ENCODE data around the gene RAET1E.
A peak's percentile ranks its signal among the peaks of the same experiment; 100 is the strongest.
"Not testable (repeated sequence)": the region's sequence is repeated elsewhere in the genome, so short reads cannot be mapped to it uniquely, and the experiment has no call there.

RAET1E gene

DNA sequence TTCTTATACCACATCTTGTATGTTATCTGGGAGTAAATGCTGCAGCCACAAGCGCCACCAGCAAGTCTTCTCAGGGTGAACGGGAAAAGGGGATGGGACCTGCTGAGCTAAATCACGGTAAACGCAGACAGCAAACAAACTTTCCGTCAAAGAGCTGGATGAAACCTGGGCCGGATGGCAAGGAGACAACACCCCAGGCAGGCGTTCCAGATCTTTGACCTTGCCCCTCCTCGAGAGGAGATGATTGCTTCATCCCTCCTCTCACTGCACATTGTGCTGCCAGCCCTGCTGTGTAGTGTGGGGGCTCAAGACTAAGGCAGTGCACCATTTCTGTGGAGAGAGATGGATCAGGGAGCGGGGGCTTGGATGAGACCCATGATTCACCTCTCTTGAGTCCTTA is 9.8 kb downstream of the RAET1E start:
- DNase-seq = no peak

DNA sequence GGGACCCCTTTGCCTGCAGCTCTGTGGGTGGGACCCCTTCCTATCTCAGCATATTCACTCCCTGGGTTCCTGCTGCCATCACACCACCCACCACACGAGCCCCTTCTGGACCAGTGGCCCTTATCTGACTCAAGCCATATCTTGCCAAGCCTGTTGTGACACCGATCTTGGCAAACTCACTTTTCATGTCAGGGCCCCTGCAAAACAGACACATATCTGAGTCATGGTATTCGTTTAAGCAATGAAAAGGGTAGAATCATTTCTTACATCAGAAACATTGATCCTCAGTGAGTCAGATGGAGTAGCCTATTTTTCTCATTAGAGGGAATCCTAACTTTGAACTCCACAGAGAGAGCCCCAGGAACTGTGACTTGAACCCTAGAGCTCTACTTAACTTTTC is 10.6 kb downstream of the RAET1E start:
- DNase-seq = no peak

DNA sequence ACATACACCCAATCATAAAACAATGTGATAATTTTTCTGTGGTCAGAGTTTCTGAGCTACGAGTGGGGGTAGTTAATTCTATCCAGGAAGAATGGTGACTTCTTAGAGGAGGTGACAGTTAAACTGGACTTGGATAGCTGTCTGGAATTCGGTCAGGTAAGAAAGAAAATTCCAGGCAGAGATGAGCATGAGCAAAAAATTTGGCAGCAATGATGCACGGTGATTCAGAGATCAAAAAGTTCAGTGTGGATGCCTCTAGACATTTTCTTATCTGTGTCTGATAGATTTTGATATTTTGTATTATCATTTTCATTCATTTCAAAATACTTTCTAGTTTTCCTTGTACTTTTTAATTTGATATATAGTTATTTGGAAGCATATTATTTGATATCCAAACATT is 12.0 kb downstream of the RAET1E start:
- no peak for DNase-seq

DNA sequence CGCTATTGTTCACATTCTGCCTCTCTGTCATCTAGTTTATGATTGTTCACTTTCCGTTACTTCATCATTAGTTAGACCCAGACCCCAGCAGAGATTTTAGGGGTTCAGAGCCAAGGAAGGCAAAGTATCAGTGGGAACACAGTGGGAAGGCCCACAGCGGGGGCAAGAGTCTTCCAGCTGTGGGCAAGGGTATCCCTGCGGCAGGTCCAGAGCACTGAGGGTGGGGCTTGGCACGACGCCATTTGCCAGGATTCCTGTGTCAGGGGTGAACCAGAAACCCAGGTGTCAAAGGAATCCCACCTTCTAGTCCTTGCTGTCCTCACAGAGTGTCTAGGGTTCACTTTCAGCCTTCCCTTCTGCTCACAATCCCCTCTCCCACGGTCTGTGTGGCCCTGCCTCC is 13.3 kb downstream of the RAET1E start:
- no peak for DNase-seq

DNA sequence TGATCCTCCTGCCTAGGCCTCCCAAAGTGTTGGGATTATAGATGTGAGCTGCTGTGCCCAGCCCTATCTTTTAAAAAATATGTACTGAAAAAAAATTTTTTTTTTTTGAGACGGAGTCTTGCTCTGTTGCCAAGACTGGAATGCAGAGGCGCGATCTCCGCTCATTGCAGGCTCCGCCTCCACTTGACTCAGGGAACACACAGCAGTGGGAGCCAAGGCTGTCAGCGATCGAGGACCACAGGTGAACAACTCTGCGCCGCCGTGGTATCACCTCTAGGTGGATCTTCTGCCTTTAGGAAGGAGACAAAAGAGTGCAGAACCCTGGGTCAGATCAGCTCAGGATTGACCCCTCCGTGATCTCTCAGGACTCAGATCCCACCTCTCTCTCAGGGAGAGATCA is 13.7 kb downstream of the RAET1E start:
- DNase-seq = no peak

DNA sequence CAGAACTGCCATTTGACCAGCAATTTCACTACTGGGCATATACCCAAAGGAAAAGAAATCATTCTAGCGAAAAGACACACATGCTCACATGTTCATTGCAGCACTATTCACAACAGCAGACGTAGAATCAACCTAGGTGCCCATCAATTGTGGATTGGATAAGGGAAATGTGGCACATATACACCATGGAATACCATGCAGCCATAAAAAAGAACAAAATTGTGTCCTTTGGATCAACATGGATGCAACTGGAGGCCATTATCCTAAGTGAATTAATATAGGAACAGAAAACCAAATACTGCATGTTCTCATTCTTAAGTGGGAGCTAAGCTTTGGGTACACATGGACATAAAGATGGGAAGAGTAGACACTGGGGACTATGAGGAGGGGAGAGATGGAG is 16.1 kb downstream of the RAET1E start:
- DNase-seq = no peak

DNA sequence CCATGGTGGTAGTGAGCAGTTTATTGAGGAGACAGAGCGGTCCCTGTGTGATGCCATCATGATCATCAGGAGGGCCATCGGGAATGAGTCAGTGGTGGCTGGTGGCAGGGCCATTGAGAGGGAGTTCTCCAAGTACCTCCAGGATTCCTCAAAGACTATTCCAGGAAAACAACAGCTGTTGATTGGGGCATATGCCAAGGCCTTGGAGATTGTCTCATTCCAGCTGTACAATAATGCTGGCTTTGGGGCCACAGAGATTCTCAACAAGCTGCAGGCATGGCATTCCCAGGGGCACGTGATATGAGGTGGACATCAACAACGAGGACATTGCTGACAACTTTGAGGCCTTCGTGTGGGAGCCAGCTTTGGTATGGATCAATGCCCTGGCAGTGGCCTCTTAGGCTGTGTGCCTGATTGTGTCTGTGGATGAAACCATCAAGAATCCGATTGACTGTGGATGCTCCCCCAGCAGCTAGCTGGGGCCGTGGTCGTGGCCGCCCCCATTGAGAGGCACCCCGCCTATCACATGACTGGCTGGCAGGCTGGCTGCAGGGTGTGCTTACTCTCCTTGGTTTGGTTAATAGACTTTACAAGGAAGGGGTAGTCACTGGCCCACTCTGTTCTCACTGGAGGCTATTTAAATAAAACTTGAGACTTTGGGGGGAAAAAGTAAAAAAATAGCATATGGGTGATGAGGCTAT is 16.7 kb downstream of the RAET1E start:
- DNase-seq = no peak

DNA sequence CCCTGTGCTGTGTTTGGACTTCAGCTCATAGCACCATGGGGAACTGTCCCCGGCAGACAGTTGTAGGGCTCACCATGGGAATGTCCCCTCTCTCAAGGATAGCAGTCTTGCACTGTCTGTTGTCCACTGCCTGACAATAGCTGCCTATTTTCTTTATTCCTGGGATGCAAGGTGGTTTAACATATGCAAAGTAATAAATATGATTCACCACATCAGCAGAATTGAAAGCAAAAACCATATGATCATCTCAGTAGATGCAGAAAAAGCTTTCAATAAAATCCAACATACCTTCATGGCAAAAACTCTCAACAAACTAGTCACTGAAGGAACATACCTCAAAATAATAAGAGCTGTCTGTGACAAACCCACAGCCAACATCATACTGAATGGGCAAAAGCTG is 20.3 kb downstream of the RAET1E start:
- DNase-seq = no peak

DNA sequence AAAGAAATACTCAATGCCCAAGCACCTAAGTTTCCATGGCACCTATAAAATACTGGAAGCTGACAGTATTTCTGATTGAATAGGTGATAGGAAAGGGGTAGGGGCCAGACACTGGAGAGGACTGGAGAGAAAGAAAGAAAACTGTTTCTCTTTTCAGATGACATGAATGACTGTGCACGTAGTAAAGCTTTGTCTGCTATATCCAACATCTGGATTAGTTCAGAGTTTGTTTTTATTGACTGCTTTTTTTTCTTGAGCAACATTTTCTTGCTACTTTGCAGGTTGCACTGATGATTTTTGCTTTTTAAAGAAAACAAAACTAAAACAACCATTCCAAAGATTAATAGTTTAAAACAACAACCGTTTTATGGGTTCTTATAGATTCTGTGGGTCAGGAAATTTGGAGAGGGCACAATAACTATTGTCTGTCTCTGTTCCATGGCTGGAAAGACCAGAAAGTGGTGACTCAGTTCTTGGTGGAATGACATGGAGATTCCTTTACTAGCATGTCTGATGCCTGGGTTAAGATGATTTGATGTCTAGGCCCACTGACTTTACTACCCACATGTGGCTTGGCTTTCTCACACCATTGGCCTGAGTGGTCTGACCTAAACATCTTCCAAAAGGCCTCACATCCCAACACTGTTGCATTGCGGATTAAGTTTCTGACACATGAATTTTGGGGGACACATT is 21.5 kb downstream of the RAET1E start:
- DNase-seq = no peak

DNA sequence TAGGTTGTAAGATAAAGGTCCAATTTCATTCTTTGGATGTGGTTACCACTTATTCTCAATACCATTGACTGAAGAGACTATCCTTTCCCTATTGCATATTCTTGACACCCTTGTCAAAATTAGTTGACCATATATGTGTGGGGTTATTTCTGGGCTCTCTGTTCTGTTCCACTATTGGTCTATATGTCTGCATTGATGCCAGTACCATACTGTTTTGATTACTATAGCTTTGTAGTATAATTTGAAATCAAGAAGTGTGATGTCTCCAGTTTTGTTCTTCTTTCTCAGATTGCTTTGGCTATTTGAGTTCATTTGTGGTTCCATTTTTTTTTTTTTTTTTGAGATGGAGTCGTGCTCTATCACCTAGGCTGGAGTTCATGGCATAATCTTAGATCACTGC is 25.7 kb downstream of the RAET1E start:
- no peak for DNase-seq

DNA sequence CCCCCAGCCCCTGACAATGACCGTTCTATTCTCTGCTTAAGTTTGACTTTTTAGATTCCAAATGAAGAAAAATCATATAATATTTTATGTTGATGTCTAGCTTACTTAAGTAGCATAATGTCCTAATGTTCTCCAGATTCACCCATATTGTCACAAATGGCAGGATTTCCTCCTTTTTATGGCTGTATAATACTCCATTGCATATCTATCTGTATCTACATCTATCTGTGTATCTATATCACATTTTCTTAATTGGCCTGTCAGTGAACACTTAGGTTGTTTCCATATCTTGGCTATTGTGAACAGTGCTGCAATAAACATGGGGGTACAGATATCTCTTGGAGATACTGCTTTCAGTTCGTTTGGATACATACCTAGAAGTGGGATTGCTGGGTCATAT is 26.7 kb downstream of the RAET1E start:
- no peak for DNase-seq

DNA sequence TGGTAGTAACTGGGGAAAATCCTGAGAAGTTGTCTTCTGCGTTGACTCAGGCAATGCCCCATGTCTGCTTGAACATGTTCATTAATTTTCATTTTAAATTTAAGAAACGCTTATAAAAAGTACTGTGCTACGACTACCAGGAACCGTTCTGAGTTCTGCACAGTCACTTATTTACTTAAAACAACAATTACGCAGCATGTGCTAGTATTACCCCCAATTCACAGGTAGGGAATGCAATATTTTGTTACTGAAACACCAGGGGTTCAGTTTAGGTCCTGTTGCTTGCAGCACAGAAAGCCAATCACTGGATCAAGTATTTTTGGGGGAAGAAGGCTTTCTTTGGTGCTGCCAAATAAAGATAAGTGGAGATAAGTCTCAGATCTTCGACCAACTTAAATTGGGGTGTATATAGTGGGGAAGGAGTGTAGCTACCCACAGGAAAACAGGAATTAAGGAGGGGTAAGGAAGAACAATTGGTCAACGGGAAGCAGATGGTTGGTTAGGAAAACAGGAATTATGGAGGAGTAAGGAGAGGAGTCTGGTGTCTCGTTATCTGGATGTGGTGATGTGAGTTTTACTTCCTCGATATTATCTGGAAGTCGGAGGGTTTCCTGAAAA is 28.5 kb downstream of the RAET1E start:
- DNase-seq = no peak

DNA sequence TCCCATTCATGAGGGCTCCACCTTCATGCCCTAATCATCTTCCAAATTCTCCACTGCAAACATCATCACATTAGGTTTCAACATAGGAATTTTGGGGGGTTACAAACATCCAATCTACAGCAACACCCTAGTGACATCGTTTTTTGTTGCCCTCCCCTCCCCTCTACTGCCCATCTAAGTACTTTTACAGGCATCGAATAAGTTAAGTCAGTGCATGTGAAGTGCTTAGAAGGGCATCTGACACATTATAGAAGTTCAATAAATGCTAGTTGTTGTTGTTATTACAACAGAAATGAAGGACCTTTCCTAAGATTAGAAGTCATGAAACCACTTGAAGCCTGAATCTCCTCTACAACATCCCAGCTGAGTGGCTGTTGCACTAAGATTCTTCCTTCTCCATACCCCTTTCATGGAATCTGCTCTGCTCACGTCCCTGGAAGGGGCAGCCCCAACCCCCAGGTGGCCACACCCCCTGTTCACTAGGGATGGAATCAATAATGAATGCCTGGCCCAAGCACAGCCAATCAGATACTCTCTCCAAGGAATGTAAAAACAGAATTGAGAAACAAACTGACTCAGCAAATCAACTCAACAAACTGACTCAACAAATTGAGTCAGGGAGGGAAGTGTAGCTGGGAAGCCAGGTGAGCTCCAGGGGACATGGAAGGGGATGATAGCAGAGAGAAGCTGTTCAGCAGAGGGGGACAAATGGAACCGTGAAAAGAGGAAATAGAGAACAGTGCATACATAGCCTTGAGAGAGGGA is 29.9 kb downstream of the RAET1E start:
- no peak for DNase-seq

DNA sequence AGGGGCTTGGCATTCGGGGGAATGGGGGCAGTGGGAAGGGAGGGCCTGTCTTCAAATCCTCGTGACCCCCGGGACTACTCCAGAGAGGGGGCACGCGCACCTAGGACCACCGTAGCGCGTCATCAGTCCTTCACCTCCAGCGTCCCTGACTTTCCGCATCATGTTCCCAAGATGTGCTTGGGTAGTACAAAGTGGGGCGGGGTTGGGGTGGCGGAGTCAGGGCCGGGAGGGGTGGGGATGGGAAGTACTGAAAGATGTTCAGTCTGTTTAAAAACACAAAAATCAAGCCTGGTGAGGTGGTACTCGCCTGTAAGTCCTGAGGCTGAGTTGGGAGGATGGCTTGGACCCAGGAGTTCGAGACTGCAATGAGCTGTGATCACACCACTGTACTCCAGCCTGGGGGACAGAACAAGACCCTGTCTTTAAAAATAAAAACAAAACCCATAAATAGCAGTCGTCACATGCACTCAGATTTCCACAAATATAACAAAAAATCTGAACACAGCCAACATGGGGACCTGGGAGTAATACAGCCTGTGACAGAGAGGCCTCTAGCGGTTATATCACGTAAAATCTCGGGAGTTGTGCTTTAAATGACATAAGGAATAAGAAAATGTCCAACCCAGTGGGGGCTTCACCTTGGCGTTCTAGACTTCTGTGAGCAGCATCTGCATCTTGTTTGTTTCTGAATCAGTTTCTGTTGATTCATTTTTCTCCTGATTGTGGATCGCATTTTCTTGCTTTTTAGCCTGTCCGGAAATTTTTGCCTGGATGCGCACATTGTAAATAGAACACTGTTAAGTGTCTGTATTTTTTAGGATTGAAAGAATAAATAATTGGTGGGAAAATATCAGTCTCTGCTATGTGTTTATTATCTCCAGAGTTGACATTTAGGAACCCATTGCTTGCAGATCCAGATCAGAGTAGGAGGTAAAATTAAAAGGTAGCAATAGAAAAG is 33.1 kb downstream of the RAET1E start:
- peak; percentile 59 to 63 for DNase-seq

DNA sequence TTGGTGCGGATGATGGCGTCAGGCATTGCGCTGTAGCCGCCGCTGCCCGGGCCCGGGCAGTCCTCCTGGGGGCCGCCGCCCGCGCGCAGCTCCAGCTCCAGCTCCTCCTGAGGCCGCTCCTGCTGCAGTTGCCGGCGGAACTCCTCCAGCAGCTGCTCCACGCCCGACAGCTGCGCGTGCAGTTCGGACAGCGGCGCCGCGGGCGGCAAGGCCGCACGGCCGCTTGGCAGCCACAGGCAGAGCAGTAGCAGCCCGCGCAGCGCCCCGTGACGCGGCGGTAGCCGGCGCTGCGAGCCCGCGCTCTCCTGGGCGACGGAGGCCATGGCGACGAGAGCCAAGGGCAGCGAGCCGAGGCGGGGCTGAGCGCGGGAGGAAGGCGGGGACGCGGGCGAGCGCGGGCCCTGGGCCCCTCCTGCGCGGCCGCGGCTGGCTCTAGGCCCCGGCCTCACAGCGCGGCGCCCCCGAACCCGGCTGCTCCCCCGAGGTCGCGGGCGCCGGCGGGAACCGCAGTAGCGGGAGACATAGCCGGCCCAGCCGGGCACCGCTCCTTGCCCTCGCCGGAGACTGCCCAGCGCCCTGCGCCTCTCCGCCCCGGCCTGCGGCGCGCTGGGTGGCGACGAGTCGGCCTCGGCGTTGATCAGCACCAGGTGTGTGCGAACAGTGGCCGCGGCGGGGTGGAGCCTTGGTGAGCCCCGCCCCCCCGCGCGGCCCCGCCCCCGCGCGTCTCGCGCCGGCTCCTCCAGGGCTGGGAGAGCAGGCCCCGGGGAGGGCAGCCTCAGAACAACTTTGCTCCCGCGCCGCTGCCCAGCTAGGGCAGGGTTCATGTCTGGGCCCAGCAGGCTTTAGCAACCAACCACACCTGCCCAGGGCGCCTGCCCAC is 34.0 kb downstream of the RAET1E start, which contains the start of gene LRP11:
LRP11 (minus strand) TSS at position 662 of the 880 bp plus-strand sequence; CDS start at position 323, 339 bp downstream.
- peak; percentile 70 to 81 for DNase-seq

DNA sequence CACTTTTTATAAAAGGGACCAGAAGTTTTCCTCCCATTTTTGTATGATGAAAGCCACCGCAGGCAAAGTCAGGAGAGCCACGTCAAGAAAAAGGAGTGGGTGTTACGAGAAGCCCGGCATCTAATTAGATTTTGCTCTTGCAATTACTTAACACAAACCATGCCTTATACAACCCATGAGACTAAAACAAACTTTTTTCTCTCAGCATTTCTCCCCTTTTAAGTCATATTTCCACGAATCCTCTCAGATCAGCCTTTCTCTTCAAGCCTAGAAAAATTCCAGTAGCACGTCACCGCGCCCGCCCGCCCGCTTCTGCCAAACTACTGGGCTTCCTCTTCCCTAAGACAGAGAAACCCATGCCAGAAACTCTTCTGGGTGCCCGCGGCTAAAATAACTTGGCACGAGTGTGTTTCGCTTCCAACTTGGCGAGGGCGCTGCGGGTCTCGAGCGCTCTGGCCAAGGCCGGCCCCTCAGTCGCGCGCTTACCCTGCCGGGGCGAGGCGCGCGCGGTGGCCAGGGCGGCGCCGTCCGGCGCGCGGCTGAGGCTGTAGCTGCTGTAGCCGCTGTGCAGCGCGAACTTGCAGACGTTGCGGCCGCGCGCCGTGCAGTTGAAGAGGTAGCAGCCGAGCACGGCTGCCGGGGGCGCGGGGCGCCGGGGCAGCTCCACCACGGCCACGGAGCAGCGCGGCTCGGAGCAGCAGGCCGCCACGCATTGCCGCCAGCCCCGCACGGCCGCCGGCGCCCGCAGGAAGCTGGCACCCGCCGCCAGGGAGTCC is 34.8 kb downstream of the RAET1E start:
- DNase-seq = peak; percentile 61 to 67

DNA sequence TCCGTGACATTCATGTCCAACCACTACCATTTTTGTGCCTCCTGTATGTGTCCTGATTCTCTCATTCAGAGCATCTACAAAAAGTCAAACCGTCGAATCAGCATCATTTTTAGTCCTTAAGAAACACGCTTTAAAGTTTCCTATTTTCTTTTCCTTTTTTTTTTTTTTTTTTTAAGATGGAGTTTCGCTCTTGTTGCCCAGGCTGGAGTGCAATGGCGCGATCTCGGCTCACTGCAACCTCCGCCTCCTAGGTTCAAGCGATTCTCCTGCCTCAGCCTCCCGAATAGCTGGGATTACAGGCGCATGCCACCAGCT is 35.5 kb downstream of the RAET1E start:
- not testable (repeated sequence) for DNase-seq

DNA sequence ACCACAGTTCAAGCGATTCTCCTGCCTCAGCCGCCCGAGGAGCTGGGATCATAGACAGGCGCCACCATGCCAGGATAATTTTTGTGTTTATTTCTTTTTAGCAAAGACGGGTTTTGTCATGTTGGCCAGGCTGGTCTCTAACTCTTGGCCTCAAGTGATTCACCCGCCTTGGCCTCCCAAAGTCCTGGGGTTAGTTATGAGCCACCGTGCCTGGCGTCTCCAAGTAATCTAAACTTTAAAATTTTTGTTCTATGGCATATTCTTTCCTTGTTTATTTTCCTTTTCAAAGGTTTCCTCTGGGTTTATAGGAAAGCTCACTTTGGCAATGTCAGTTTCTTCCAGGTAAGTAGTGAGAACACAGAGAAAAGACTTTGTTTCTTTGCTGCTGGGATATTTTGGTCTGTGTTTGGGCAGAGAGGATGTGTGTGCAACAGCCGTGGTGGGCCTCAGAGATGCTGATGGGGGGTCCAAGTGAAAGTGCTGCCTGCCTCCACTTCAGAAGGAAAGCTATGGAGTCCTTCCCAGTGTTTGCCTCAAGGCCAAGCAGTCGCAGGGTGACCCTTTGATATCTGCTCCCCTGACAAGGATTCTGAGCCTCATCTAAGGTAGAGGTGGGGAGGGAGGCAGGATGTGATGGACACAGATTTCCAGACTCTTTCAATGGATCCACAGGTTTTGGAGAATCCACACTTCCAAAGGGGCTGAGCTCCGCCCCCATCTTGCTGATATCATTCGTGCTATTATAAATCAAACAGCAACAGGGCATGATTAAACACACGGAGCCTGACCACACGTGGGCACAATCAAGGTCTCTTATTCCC is 36.1 kb downstream of the RAET1E start:
- DNase-seq = no peak

DNA sequence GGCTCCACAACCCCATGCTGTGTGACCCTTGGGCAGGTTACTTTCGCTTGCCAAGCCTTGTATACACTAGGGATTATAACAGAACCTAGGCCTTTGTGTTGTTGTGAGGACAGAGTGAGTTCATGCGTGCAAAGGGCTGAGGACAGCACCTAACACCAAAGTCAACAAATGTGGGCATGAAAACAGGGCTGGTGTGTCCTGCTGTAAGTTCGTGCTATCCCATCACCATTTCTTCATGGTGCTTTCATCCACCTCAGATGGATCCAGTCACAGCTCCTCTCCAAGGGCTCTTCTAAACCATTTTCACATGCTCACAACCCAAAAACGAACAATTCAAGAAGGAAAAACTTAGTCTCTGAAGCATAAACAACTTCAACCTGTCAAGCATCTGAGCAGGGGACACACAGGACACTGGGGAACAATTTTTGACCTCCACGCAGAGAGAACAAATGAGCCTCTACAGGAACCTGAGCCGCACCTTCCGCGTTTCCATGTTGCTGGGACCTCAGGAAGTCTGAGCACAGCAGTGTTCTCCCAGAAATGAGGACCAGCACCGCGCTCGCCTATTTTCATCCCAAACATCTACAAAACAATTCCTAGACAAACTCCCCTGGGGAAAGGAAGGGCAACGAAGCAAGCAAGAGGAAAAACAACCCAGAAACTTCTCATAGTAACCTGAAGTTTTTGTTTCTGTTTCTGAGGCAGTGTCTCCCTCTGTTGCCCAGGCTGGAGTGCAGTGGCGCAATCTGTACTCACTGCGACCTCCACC is 36.9 kb downstream of the RAET1E start:
- no peak for DNase-seq

All from inflammatory macrophage (primary cell).